ENCODE results near the gene ID1.
"Not testable (repeated sequence)": the region's sequence is repeated elsewhere in the genome, so short reads cannot be mapped to it uniquely, and the experiment has no call there.

Gene ID1

DNA sequence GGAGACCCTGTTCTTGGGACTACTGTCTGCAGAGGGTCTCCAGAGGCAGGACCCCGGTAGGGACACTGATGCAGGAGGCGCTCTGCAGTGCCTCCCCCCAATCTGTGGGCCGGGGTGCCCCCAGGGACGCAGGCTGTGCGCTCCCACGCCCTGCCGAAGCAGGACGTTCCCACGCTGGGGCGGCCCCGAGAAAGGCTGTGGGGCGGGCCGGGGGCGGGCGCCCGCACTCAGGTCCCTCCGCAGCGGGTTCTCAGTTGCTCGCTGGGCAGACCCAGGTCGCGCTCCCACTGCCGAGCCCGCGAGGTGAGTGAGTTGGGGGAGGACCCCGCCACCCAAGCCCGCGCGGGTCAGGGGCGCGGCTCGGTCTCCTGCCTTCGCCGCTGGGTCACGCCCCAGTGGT, 32.6 kb downstream of the ID1 start, which contains the start of gene COX4I2:
Gene COX4I2, plus strand, starts transcription at position 253 of the 400 bp plus-strand sequence. CDS start 1,106 bp downstream, outside the sequence.
- DNase-seq (ENCODE audit: low read depth), result no peak

DNA sequence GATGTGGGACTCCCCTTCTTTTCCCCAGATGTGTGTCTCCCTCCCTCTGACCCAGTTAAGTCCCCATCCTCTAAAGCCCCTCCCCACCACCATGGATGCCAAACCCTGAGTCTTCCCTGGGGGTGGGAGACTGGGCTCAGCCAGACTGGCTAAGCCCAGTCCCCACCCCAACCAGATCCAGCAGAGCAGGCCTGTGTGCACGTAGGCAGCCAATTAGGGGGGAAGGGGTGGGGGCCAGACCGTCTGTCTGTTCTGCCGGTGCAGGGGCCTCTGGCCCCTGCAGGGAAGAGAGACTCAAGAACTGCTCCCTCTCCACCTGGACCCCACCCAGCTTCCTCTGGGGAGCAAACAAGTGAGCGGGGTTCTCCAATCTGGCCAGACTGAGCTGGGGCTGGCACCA, 33.2 kb downstream of the ID1 start:
- no peak for DNase-seq (ENCODE audit: low read depth)

DNA sequence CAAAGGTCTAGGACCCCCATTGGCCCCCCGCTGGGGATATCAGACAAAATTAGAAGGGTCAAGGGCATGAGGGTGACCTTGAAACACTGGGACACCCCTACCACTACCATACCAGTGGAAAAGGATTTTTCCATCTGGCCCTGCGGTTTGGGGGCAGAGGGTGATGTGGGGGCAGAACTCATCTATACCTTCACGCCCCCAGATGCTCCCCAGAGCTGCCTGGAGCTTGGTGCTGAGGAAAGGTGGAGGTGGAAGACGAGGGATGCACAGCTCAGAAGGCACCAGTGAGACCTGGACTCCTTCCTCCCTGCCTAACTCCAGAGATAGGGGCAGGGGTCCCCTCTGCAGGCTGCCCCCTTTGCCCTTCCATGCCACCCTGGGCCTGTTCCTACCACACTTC, 33.7 kb downstream of the ID1 start:
- no peak for DNase-seq (ENCODE audit: low read depth)

DNA sequence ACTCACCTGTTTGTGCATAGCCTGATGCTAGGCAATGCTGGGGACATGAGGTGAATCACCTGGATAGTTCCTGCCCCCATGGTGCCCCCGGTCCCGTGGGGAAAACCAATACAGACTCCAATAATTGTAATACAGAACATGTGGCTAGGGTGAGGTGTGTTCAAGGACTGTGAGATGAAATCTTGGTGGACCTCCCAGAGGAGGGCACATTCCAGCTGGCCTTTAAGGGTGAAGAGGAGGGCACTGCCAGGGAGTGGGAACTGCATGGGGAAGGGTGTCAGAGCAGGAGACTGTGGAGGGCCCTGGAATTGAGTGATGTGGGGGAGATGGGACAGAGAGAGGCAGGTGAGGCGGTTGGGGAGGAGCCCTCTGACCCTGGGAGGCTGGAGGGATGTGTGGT, 35.2 kb downstream of the ID1 start:
- no peak for DNase-seq (ENCODE audit: low read depth)

DNA sequence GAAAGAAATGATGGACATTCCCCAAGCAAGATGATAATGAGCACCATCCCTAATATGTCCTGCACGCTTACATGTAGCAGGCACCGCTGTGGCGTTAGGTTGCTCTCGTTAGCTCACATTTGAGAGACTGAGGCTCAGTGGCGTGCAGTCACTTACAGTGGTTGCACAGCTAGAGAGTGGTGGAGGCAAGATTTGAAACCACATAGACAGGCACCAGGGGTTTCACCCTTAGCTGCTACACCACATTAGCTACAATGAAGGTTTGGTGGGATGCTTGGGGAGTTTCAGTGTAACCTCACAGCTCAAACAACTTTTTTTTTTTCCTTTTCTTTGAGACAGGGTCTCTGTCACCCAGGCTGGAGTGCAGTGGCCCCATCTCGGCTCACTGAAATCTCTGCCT, 36.3 kb downstream of the ID1 start:
- no peak for DNase-seq (ENCODE audit: low read depth)

DNA sequence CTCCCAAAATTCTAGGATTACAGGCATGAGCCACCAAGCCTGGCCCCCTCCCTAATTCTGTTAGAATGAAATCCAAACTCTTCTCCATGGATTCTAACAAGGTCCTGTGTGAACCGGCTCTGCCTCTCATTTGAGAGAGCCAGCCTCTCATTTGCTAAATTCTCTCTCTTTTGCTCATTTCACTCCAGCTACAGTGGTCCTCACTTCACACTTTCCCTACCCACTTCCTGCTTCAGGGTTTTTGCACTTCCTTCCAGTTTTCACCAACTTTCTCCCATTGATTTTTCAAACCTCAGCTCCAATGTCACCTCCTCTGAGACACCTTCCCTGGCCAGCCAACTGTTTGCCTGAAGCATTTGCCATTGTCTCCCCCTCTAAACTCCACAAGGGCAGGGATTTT, 37.7 kb downstream of the ID1 start:
- no peak for DNase-seq (ENCODE audit: low read depth)

DNA sequence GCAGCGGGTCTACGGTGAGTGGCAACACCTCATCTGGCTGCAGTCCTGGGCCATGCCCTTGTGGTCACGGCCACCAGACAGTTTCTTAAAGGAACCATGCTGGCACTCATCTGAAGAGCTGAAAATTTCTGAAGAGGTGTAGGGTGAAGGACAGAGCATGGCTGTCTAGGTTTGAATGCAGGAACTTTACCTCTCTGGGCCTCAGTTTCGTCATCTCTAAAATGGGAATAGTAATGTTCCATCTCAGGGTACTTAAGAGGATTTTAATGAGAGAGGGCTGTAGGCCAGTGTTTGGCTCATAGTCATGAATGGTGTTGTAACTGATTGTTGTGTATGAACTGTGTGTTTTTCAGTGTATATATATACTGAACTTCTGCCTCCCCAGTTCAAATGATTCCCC, 38.4 kb downstream of the ID1 start:
- no peak for DNase-seq (ENCODE audit: low read depth)

DNA sequence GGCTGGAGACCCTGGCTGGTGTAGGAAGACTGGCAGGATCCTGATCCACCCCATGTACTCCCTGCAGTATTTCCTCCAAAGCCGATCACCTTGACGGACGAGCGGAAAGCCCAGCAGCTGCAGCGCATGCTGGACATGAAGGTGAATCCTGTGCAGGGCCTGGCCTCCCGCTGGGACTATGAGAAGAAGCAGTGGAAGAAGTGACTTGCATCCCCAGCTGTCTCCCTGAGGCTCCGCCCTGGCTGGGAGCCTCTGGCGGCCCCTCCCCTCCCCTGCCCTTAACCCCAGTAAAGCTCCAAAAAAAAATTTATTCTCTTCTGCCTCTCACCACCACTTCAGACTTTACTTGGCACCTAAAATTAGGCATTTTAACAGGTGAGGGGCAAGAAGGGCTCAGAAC, 39.6 kb downstream of the ID1 start:
- DNase-seq (ENCODE audit: low read depth), result no peak

DNA sequence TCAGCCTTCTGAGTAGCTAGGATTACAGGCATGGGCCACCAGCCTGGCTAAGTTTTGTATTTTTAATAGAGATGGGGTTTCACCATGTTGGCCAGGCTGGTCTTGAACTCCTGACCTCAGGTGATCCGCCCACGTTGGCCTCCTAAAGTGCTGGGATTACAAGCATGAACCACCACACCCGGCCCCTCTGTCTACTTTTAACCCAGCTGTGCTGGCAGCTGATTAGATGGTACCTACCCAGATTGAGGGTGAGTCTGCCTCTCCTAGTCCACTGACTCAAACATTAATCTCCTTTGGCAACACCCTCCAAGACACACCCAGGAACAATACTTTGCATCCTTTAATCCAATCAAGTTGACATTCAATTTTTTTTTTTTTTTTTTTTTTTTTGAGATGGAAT, 43.0 kb downstream of the ID1 start:
- DNase-seq (ENCODE audit: low read depth), result not testable (repeated sequence)

DNA sequence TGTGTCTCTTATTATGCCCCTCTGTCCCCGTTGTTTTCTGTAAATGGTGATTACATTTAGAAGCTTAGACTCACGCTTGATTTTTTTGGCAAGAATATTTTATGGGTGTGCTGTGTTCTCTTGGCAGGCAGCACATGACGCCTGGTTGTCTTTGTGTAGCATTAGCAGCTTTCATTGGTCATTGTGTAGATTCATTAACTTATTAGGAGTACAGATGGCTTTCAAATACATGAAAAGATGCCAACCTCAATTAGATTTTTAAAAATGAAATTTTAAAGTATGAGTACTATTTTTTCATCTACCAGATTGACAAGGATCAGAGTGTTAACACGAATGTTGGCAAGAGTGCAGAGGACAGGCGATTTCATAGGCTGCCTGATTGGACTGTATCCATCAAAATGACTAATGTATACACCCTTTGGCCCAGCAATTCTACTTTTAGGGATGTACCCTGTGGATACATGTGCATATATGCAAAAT, 47.9 kb downstream of the ID1 start:
- DNase-seq (ENCODE audit: low read depth), result no peak

DNA sequence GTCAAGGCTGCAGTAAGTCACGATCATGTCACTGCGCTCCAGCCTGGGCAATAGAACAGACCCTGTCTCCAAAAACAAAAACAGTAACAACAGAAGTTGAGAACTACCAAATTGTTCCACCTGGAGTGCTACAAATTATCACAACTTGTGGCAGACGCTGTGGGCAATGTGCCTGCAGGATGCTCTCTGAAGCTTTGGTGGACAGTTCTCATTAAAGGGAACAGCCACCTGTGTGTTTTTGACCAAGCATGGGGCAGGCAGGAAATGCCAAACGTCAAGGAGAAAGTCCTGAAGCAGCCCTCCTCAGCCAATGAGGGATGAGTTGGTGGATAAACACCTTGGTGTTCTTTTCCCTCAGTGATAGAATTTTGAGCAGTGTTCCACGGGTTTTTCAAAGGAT, 48.5 kb downstream of the ID1 start:
- no peak for DNase-seq (ENCODE audit: low read depth)

DNA sequence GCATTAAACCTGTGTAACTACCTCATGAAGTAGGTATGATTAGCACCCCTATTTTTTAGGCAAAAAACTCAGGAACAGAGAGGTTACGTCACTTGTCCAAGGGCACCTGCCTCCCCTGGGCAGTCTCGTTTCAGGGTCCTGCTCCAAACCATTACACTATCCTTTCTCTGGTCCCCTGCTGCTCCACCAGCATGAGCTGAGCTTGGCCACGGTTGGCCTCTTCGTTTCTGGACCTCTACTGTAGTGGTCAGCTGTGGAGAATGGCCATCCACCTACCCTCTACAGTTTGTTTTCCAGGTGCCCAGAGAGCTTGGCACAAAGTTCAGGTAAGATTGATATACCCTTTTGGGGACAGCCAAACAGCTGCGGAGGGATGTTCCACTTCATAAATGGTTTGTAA, 49.4 kb downstream of the ID1 start:
- DNase-seq (ENCODE audit: low read depth), result no peak
